Gastrocnemius medialis (tissue), 4 donors: ENCODE results near the gene DPM1. TPM values are rescaled to one million over a fixed set of nuclear protein-coding genes. Genes with fewer than 3 reads are reported as not detected.

Experiments used
- ATAC-seq, 2 donors: fragments of 150-250 bp; one replicate each; pipeline ENCODE4 v1.9.1; 2016
- DNase-seq, 2 donors: peaks; one replicate each; pipeline ENCODE4 v3.0.0-alpha.2; 2019
- H3K27ac ChIP-seq, 4 donors: fragments of 200-600 bp; sonication (generic); 1 replicate in 1 of 4; 2 replicates in 3 of 4; pipeline ENCODE4 v1.5.1; 2016 to 2018; ENCODE audit warnings: mild to moderate bottlenecking in 2 of 4, moderate library complexity in 1 of 4
- H3K27me3 ChIP-seq, 3 donors: fragments of 200-600 bp; sonication (generic) in 2 of 3; 1 replicate in 1 of 3; 2 replicates in 2 of 3; pipeline versions ENCODE4 v1.5.1 to v1.6.0; 2016 to 2019; ENCODE audit warnings: mild to moderate bottlenecking in 1 of 3, moderate library complexity in 1 of 3
- H3K36me3 ChIP-seq, 2 donors: fragments of 200-600 bp; sonication (generic) in 1 of 2; one replicate each; pipeline ENCODE4 v1.5.1; 2017 to 2018
- H3K4me1 ChIP-seq, 2 donors: fragments of 200-600 bp; sonication (generic) in 1 of 2; one replicate each; pipeline ENCODE4 v1.5.1; 2016 to 2017; ENCODE audit warnings: mild to moderate bottlenecking in 2 of 2
- H3K4me3 ChIP-seq, 4 donors: fragments of 200-600 bp; sonication (generic) in 3 of 4; 1 replicate in 1 of 4; 2 replicates in 3 of 4; pipeline ENCODE4 v1.5.1; 2016 to 2019; ENCODE audit warnings: mild to moderate bottlenecking in 2 of 4
- H3K9me3 ChIP-seq, 3 donors: fragments of 200-600 bp; sonication (generic) in 2 of 3; 1 replicate in 1 of 3; 2 replicates in 2 of 3; pipeline ENCODE4 v1.5.1; 2016 to 2019
- POLR2A ChIP-seq, 2 donors: fragments of 450-650 bp; IDR thresholded peaks; one replicate each; pipeline ENCODE4 v1.6.1; 2017; ENCODE audit warnings: antibody characterized with exemption in 2 of 2, mild to moderate bottlenecking in 2 of 2, moderate library complexity in 2 of 2
- in situ Hi-C, 4 donors: fragments of 200-750 bp; cut with MboI; loops; one replicate each; pipeline versions ENCODE4 v1.15.0 to v1.8.0; 2017; ENCODE audit warnings: low sequenced_read_pairs in 4 of 4
- intact Hi-C: fragments of 100-400 bp; cut with DNase I; formaldehyde crosslinking; loops from one replicate; pipeline ENCODE4 v1.15.1; 2023; ENCODE audit warnings: low total_unique reads
- total RNA-seq, 4 donors: library from RNA; depleted of rRNA; stranded (reverse); fragments of >200 nt; gene quantifications; one replicate each; pipeline versions ENCODE4 v1.1.0 to v1.2.3, GENCODE V29; 2016
- TF ChIP-seq, protein P1 (sequence below), 5 experiments: fragments of 450-650 bp in 3 of 5; fragments of 200-600 bp in 2 of 5; sonication (generic) in 2 of 5; IDR thresholded peaks in 4 of 5; conservative IDR thresholded peaks in 1 of 5; 1 replicate in 4 of 5; 2 replicates in 1 of 5; pipeline ENCODE4 v1.5.1; 2016 to 2019; ENCODE audit warnings: antibody characterized with exemption in 5 of 5, mild to moderate bottlenecking in 3 of 5, moderate library complexity in 3 of 5

The DPM1 gene
- total RNA-seq, 4 donors from 2014 or later = 55.5 to 120 (median 73.7) TPM

DNA sequence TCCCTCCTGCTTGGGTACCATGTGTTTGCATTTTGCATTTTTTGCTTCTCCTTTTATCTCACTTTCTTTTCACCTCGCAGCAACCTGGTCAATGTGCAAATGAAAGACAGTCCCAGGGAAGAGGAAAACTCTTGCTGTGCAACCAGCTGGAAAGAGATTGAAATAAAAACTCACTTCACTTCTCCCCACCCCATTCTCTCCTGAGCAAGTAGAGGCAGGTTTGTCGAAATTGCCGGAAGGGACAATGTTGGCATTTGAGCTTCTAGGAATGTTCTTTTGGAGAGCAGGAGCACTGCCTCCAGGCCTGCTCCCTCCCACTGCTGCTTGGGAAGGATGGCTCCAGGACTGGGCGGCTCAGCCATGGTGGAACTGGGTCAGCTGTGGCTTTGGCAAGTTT lies 34.0 kb upstream of the DPM1 start:
- Histone ChIP-seq H3K27me3 (peaks cover 0 to 3% (median 0%) of the 10 kb centered on the region in 3 donors), H3K9me3 (no peaks in the 10 kb centered on the region), H3K4me3 (no peak overlapping the region), H3K4me1 (peaks cover 0 to 3% of the 10 kb centered on the region in 2 donors), H3K27ac (no peak overlapping the region), H3K36me3 (no peaks in the 10 kb centered on the region)
- no peak for TF ChIP-seq POLR2A (IDR thresholded peaks at IDR 0.05)
- TF ChIP-seq, protein P1, sequence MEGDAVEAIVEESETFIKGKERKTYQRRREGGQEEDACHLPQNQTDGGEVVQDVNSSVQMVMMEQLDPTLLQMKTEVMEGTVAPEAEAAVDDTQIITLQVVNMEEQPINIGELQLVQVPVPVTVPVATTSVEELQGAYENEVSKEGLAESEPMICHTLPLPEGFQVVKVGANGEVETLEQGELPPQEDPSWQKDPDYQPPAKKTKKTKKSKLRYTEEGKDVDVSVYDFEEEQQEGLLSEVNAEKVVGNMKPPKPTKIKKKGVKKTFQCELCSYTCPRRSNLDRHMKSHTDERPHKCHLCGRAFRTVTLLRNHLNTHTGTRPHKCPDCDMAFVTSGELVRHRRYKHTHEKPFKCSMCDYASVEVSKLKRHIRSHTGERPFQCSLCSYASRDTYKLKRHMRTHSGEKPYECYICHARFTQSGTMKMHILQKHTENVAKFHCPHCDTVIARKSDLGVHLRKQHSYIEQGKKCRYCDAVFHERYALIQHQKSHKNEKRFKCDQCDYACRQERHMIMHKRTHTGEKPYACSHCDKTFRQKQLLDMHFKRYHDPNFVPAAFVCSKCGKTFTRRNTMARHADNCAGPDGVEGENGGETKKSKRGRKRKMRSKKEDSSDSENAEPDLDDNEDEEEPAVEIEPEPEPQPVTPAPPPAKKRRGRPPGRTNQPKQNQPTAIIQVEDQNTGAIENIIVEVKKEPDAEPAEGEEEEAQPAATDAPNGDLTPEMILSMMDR (IDR thresholded peaks at IDR 0.05 in 4 of 5, conservative IDR thresholded peaks at IDR 0.05 in 1 of 5) = no peak
- no peak for ATAC-seq
- no peak for DNase-seq
- in situ Hi-C loops (loop anchor here in 3 of 4 donors (5.0 to 25.0 kb wide), 3 partner anchors 315 to 645 kb away; no protein-coding TSS in a partner anchor), intact Hi-C loops (no loop called here)

DNA sequence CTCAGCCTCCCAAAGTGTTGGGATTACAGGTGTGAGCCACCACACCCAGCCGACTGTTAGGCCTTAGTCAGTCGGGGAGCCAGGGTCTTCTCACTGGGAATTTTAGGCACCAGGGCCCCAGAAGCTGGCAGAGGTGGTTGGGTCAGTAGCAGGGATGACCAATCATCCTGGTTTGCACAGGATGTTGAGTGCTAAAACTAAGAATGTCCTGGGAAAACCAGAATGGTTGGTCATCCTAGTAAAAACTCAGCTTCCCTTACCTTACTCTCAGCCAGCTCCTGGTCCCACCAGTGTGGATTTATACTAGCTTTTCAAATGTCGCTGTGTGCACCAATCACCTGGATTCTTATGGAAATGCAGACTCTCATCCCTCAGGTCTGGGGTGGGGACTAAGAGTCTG lies 32.7 kb upstream of the DPM1 start:
- DNase-seq = no peak
- Histone ChIP-seq H3K27ac (no peak overlapping the region), H3K9me3 (no peaks in the 10 kb centered on the region), H3K4me1 (peaks cover 0 to 3% of the 10 kb centered on the region in 2 donors), H3K27me3 (peaks cover 3 to 9% (median 7%) of the 10 kb centered on the region in 3 donors), H3K4me3 (no peak overlapping the region), H3K36me3 (no peaks in the 10 kb centered on the region)
- no peak for TF ChIP-seq POLR2A (IDR thresholded peaks at IDR 0.05)
- TF ChIP-seq, protein P1 (IDR thresholded peaks at IDR 0.05 in 4 of 5, conservative IDR thresholded peaks at IDR 0.05 in 1 of 5) = no peak
- in situ Hi-C loops = loop anchor here in 3 of 4 donors (5.0 to 25.0 kb wide), 3 partner anchors 316 to 646 kb away; no protein-coding TSS in a partner anchor
- intact Hi-C loops = no loop called here
- ATAC-seq = no peak

DNA sequence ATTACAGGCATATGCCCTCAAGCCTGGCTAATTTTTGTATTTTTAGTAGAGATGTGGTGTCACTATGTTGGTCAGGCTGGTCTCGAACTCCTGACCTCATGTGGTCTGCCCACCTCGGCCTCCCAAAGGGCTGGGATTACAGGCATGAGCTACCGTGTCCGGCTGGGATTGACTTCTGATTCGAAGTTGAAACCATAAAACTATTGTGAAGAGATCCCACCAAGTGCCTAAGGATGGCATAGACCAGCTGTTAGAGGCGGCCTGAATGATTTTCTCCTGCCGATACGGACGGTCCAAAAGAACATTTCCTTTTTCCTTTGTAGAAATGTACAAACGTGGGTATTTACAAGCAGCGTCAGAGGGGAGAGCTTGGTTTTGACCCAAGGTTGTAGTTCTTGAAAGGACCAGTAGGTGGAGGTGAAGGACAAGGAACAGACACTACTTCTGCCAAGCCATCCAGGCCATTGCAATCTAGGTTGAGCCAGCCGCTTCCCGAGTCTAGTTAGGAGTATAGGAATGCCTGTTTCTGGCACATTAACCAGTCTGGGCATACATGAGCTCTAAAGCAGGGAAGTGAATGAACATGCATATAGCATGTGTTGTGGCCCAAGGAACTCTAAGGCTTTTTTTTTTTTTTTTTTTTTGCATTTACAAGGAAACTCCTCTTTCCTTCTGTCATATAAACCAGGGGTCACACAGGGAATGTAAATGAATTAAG lies 29.3 kb upstream of the DPM1 start:
- Histone ChIP-seq H3K27ac (no peak overlapping the region), H3K4me3 (no peak overlapping the region), H3K27me3 (peaks cover 15 to 24% (median 21%) of the 10 kb centered on the region in 3 donors), H3K36me3 (no peaks in the 10 kb centered on the region), H3K9me3 (no peaks in the 10 kb centered on the region), H3K4me1 (peaks cover 0 to 3% of the 10 kb centered on the region in 2 donors)
- TF ChIP-seq, protein P1 (IDR thresholded peaks at IDR 0.05 in 4 of 5, conservative IDR thresholded peaks at IDR 0.05 in 1 of 5) = peak; percentile 74 to 88 (median 84)
- TF ChIP-seq POLR2A (IDR thresholded peaks at IDR 0.05) = no peak
- intact Hi-C loops (loop anchor here (1.0 to 10.0 kb wide), 2 partner anchors 319 to 607 kb away; no protein-coding TSS in a partner anchor), in situ Hi-C loops (loop anchor here in 3 of 4 donors (5.0 to 25.0 kb wide), 3 partner anchors 320 to 650 kb away; no protein-coding TSS in a partner anchor)
- DNase-seq (peak; percentile 48), ATAC-seq (peak; percentile 98 to 99)

DNA sequence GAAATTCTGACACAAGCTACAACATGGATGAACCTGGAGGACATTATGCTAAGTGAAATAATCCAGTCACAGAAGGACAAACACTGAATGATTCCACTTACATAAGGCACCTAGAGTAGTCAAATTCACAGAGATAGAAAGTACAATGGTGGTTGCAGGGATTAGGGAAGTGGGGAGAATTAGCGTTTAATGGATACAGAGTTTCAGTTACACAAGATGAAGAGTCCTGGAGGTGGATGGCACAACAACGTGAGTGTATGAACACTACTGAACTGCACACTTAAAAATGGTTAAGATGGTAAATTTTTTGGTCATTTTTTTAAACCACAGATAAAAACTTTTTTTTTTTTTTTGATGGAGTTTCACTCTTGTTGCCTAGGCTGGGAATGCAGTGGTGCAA lies 25.0 kb upstream of the DPM1 start:
- Histone ChIP-seq H3K9me3 (no peaks in the 10 kb centered on the region), H3K4me3 (no peak overlapping the region), H3K27ac (no peak overlapping the region), H3K36me3 (no peaks in the 10 kb centered on the region), H3K27me3 (peaks cover 31 to 37% (median 32%) of the 10 kb centered on the region in 3 donors), H3K4me1 (peaks cover 0 to 3% of the 10 kb centered on the region in 2 donors)
- in situ Hi-C loops = loop anchor here in 2 of 4 donors (25.0 kb wide), 2 partner anchors 629 to 654 kb away; no protein-coding TSS in a partner anchor
- no peak for TF ChIP-seq POLR2A (IDR thresholded peaks at IDR 0.05)
- TF ChIP-seq, protein P1 (IDR thresholded peaks at IDR 0.05 in 4 of 5, conservative IDR thresholded peaks at IDR 0.05 in 1 of 5) = no peak
- ATAC-seq (no peak), DNase-seq (no peak)
- intact Hi-C loops = loop anchor here (10.0 kb wide), 1 partner anchor 611 kb away; no protein-coding TSS in a partner anchor
